T-helper 1 cell (primary cell): ENCODE measurements around the gene RNF4.
"Not testable (repeated sequence)": the region's sequence is repeated elsewhere in the genome, so short reads cannot be mapped to it uniquely, and the experiment has no call there.

ENCODE experiments used
- DNase-seq, 5 donors: peaks; one replicate each; pipeline ENCODE4 v3.0.0-alpha.2; 2012 to 2020
- total RNA-seq, 4 donors: gene quantifications; one replicate each; lab custom pipeline; 2026; lab: John Stamatoyannopoulos, UW

RNF4 gene, protein sequence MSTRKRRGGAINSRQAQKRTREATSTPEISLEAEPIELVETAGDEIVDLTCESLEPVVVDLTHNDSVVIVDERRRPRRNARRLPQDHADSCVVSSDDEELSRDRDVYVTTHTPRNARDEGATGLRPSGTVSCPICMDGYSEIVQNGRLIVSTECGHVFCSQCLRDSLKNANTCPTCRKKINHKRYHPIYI
- total RNA-seq: 88.3 to 106 (median 97.0) reads per million in 4 donors

DNA sequence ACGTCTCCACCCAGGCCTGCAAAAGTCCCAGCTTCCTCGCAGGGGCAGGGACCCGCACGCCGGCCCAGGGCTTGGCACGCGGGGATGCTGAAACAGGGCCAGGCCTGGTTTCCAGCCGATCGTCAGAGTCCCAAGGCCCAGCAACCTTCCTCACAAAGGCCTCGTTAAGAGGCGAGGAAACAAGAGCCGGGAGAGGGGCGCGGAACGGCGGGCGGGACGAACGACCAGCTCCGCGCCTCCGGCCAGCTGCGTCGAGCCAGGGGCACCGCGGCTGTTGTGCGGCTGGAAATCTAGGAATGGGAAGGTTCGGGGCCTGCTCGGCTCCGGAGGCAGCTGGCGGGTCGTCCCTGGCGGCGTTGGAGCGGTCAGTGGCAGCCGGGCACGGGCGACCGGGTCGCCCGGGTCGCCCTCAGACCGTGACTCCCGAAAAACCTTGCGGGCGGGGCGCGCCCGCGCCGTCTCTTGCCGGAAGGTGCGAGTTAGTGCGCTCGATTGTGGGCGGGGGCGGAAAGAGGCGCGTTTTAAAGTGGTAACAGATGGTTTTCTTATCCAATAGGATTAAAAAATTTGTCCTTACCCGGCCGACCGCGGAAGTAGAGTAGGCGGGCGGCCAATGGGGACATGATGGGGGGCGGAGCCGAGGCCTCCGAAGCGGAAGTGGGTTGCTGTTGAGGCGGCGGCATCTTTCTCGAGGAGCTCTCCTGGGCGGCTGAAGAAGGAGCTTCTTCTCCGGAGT, at the start of gene RNF4:
Gene RNF4 (plus strand): TSS at position 651 of the 736 bp plus-strand sequence. CDS start 21,388 bp downstream, outside the sequence.
- peak; percentile 88 to 98 (median 93) for DNase-seq

DNA sequence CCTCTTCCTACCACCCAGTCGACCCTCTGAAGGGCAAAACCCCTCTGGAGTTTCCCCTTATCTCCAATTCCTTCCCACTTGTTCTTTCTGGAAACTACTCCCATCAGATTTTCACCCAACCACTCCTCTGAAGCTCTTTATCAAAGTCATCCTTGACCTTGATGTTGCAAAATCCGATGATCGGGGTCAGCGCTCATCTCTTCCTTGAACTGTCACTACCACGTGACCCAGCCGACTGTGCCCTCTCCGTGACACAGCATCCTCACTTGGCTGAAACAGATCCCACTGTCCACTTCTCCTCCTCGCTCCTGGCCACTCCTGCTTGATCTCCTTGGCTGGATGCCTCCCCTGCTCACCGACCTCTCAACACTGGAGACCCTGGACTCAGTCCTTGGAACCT, 49.1 kb upstream of the RNF4 start:
- DNase-seq: no peak

DNA sequence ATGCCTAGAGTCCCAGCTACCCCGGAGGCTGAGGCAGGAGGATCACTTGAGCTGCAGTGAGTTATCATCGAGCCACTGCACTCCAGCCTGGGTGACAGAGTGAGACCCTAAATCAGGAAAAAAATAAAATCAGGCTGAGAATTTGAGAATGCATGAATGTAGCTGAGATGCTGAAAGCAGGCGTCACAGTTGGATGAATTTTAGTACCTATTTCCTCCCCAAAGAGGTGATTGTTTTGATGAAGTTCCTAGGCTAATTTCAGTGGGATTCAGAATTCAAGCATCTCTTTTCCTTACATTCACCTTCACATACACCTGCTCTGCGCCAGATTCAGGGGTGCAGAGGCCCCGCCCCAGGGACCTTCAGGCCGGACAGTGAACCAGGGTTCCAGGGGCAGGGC, 47.0 kb upstream of the RNF4 start:
- DNase-seq: no peak

GRCh38 chr4:2423066-2423465, 45.8 kb upstream of the RNF4 start:
- DNase-seq: no peak

DNA sequence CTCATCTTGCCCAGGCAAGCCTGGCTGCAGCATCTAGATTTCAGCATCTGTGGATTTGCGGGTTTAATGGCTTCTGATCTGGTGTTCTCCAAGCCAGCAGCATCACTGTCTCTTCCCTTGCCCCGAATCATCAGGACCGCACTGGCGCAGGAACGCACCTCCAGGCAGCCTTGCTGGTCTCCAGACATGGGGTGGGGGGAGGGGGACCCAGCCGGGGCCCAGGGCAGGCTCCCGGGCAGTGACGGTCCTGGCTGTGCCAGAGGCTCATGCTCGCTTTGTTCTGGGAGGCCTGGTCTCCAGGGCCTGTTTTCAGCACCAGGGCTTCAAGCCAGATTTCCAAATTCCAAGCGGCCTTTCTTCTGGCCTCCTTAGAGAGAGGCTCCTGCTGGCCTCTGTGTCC, 45.2 kb upstream of the RNF4 start:
- DNase-seq: no peak

GRCh38 chr4:2424581-2424980, 44.3 kb upstream of the RNF4 start:
- no peak for DNase-seq

DNA sequence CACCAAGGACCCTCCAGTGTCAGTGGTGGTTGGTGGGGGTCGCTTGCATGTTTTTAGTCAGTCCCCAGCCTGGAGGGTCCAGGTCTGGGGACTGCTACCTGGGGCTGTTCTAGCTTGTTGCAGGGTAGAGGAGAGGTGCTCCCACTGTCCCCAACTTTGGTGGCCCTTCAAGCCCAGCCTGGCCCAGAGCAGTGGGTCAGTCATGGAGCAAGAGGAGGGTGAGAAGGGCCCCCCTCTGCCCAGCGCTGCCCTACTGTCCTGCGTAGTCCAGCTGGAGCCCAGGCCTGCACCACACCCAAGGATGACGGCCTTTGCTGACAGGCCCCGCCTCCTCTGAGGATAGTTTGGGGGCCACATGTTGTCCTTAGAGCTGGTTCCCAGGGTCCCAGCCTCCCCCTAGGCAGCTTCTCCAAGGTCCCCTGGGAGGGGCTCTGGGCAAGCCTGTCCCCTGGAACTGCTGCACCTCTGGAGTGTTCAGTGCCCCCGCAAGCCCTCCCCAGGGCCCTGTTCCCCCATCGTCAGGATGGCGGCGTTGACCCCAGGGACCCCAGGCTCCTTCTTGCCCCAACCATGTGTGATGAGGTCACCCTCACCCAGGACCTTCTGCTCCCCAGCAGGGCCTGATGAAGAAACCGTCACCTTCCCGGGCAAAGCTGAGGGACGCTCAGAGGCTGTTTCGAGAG, 43.4 kb upstream of the RNF4 start:
- no peak for DNase-seq

- no peak for DNase-seq
Measured at GRCh38 chr4:2426069-2426397, 42.9 kb upstream of the RNF4 start.

GRCh38 chr4:2426711-2427275, 42.1 kb upstream of the RNF4 start:
- no peak for DNase-seq

DNA sequence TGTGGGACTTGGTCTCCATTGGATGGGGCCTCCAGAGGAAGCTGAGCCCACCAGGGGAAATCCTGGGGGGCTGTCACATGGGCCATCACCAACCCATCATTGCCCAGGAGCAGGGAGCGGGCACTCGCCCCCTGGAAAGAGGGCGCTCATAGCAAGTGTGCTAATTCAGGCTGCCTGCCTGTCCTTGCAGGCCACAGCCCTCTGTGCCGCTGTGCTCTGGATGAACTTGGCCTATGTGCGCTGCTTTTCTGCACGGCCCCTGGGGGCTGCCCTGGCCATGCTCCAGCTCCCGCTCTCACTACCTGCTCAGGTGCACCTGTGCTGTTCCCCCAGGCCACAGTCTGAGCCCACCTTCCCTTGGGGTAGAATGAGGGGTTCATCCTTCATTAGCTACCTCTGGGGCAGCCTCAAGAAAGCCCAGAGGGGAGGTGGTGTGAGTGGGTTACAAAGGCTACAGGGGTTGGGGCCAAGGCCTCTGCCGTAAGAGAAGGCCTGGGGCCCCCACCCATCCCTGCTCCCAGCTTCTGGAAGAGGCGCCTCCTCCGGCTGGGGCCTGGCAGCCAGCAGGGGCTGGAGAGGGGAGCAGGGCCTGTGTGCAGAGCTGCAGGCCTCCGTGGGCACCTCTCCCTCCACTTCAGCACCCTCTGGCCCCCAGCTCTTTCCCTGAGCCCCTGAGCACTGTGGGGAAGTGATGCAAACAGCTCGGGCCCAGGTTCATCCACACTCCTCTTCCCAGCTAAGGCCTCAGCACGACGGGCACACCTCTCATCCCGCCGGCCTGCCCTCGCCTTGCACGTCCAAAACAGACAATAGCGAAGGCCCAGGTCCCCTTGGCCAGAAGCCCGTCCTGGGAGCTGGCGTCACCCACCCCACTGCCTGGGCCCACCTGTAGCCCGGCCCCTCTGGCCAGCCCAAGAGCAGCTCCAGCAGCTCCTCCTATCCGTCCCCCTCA, 41.2 kb upstream of the RNF4 start:
- DNase-seq: no peak

DNA sequence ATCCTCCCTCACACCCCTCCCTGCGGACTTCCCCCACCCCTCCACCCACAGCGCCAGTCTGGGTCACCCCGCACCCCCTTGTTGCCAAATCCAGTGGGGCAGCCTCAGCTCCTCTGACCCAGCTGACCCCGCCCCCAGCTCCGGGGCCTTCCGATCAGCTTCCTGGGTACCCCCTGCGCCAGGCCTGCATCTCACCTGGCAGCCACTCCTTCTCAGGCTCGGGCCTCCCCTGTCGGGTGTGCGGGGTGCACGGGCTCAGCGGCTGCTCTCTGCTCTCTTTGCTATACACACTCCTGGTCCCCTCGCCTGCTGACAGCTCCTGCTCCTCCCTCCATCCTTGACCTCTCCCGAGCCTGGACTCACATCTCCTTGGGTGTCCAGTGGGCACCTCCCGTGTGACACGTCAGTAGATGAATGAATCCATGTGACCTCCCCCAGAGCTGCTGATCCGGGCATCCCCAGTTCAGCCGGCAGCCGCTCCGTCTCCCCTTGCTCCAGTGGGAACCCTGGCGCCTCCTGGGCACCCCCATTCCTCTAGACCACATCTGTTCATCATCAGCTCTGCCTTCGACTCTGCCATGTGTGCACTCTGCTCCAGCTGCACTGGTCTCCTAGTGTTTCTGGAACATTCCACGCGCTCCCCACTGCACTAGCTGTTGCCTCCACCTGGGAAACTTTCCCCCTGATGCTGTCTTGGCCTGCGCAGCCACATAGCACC, 40.3 kb upstream of the RNF4 start:
- DNase-seq: no peak

- not testable (repeated sequence) for DNase-seq
Measured at GRCh38 chr4:2429945-2430757, 38.8 kb upstream of the RNF4 start.

GRCh38 chr4:2432004-2432403, 36.9 kb upstream of the RNF4 start:
- no peak for DNase-seq

GRCh38 chr4:2432991-2433530, 35.8 kb upstream of the RNF4 start:
- no peak for DNase-seq

DNA sequence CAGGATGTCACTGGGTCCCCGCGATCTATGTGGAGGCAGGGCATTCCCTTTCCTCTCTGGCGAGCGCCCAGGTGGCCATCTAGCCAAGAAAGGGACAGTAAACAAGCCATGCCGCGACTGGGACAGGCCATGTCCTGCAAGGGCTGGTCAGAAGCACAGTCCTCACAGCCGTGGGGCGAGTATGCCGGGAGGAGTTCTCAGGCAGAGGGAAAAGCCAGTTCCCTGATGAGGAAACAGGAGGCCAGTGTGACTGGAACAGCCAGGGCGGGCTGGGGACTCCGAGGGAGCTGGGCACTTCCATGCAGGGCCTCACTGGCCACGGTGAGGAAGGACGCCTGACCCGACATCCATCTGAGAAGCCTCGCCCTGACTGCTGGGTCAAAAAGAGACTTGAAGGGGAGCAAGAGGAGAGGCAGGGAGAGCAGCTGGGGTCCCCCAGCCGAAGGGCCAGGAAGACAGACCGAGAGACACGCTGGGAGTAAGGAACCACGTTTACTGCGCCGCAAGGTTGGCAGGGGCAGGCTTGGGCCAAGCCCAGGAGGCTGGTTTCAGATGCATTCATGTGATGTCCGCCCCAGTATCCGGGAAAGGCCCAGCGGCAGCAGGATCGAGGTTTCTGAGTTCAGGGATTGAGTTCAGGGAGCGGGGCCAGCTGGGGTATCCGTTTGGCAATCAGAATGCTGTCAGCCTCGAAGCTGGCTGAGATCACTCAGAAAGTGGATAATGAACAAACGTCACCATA, 35.1 kb upstream of the RNF4 start:
- DNase-seq: no peak

DNA sequence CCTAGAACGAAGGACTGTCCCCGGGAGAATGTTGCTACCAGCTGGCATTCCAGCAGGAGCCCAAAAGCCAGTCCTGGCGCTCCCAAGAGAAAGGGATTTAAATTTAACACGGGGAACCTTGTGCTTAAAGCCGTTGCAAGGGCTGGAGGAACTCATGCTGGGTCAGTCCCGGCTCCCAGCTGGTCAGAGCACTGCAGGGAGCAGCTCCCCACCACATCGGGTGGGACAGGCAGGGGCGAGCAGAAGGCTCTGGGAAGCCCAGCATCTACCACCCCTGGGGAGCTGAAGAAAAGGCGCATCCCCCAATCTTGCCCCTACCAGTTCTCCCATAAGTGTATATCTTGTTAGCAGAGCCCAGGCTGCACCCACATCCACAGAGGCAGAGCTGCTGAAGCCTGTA, 34.5 kb upstream of the RNF4 start:
- DNase-seq: no peak

DNA sequence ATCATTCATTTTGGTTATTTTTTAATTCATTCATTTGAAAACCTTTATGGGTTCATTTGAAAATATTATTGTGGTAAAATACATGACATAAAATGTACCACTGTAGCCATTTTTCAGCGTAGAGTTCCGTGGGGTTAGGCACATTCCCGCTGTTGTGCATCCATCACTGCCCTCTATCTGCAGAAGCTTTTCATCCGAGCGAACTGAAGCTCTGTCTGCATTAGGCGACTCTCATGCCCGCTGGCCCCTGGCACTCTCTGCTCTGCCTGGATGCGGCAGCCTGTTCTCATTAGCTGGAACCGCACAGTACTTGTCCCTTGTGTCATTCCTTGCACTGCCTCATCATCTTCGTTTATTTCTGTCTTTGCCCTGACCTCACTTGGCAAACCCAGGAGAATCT, 32.6 kb upstream of the RNF4 start:
- no peak for DNase-seq

DNA sequence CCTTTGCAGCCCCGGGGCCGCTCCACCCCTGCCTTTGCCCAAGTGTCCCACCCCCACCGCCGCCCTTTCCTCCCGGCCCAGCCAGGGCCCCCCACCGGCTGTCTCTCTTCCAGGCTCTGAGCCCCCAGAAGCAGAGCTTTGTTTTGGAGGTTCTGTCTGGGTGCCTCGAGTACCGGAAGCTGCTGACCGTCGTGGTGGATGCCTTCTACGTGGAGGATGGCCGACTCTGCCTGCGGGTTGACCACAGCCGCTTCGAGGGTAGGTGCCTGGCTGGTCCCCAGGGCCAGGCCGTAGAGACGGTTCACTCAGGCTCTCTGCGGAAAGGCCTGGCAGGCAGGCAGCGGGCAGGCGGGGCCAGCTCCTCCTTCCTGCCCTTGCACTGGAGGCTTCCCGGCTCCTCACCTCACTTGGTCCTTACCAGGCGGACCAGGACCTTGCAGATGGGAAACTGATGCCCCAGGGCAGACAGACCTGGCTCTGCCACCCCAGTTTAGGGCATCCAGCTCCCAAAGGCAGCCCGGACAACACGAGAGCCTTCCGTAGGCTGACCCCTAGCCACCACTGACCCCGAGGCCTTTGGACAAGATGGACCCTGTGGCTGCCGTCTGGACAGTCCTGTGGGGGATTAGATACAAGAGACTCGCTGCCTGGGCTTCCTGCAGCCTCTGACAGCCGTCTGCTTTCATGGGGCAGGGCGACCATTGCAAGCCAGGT, 32.0 kb upstream of the RNF4 start:
- no peak for DNase-seq
